Medulla oblongata (tissue), 1 donor: ENCODE measurements around the gene PDHA1.

ENCODE experiments used
- DNase-seq: peaks from one replicate; pipeline ENCODE4 v3.0.0-alpha.2; 2015; ENCODE audit errors: extremely low spot score

The PDHA1 gene

GRCh38 chrX:19343535-19344408 lies at the start of gene PDHA1:
Gene PDHA1 (plus strand): TSS chrX:19343927. CDS start chrX:19344038, 111 bp downstream.
- peak; percentile 94 for DNase-seq

GRCh38 chrX:19303256-19303880 lies 40.4 kb upstream of the PDHA1 start:
- DNase-seq: no peak

GRCh38 chrX:19326567-19326966 lies 17.2 kb upstream of the PDHA1 start:
- DNase-seq: no peak

- no peak for DNase-seq
Observed at GRCh38 chrX:19331831-19332230, 11.9 kb upstream of the PDHA1 start.

- DNase-seq: peak; percentile 3
Observed at GRCh38 chrX:19332983-19333382, 10.7 kb upstream of the PDHA1 start.

GRCh38 chrX:19334945-19335626 lies 8.6 kb upstream of the PDHA1 start:
- no peak for DNase-seq

GRCh38 chrX:19342331-19342906 lies 1.3 kb upstream of the PDHA1 start:
- peak; percentile 33 for DNase-seq

- no peak for DNase-seq
Observed at GRCh38 chrX:19343085-19343534, 617 bp upstream of the PDHA1 start.

GRCh38 chrX:19344661-19345060 lies 934 bp downstream of the PDHA1 start:
- no peak for DNase-seq

- DNase-seq: no peak
Observed at GRCh38 chrX:19347916-19348315, 4.2 kb downstream of the PDHA1 start.

GRCh38 chrX:19349264-19349663 lies 5.5 kb downstream of the PDHA1 start:
- no peak for DNase-seq

GRCh38 chrX:19350941-19351384 lies 7.2 kb downstream of the PDHA1 start:
- DNase-seq: no peak

- DNase-seq: no peak
Observed at GRCh38 chrX:19354625-19355024, 10.9 kb downstream of the PDHA1 start.

- DNase-seq: no peak
Observed at GRCh38 chrX:19358521-19358920, 14.8 kb downstream of the PDHA1 start.

GRCh38 chrX:19360903-19361302 lies 17.2 kb downstream of the PDHA1 start:
- no peak for DNase-seq

GRCh38 chrX:19361701-19362100 lies 18.0 kb downstream of the PDHA1 start:
- no peak for DNase-seq

- DNase-seq: no peak
Observed at GRCh38 chrX:19368576-19368975, 24.8 kb downstream of the PDHA1 start.

- no peak for DNase-seq
Observed at GRCh38 chrX:19370061-19370460, 26.3 kb downstream of the PDHA1 start.

- DNase-seq: peak; percentile 51
Observed at GRCh38 chrX:19372170-19372546, 28.4 kb downstream of the PDHA1 start.

GRCh38 chrX:19372547-19373331 lies 29.0 kb downstream of the PDHA1 start:
- peak; percentile 5 for DNase-seq

- DNase-seq: no peak
Observed at GRCh38 chrX:19373351-19373891, 29.7 kb downstream of the PDHA1 start.
